ENCODE measurements around the gene CYP19A1. TPM values are rescaled to one million over a fixed set of nuclear protein-coding genes. Genes with fewer than 3 reads are reported as not detected.

CYP19A1 gene
- total and polyA plus RNA-seq, 2 donors (not counting 1 experiment from before 2014, with no cell fraction given) = not detected

DNA sequence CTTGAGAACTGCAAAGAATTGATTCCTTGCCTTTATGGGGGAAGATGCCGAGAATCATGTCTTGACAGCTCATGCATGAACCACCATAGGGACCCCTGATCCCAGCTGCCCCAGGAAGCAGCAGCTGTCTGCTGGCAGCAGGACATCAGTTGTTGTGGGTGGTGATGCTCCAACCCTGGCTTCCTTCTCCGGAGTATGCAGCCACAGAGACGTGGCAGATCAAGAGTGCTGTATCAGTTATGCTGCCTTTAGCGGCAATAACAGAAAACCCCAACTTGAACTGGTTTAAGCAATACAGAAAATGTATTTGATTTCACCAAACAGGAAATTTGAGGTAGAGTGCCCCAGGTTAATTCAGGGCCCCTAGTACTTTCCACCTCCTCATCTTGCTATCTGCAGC is 151.5 kb downstream of the CYP19A1 start:
- POLR2A ChIA-PET = no interaction called here
- H3K4me3 Mint-ChIP-seq = no peak overlapping the region

DNA sequence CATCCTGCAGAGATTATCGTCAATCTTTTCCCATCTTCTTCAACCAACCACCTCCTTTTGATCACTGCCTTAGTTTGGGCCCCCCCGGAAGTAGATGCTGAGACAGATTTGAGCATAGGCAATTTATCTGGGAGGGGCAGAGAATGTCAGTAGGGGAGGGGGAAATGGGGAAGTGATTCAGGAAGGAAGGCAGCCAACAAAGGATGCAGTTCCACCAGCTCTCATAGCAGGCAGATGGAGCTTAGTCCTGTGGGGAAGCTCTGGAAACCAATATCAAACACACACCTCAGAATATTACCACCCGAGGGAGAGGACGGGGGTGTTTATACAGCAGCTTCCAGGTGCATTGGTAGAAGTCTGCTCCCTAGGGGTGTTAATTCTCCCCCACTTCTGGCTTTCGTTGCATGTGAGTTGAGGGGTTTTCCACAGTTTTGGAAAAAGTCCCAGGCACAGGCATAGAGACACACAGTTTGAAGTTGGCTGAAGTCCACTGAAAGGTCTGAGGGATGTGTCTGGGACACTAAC is 152.2 kb downstream of the CYP19A1 start:
- no peak for DNase-seq
- Mint-ChIP-seq H3K27me3 (peaks cover 29% of the 10 kb centered on the region), H3K27ac (no peak overlapping the region), H3K9me3 (ENCODE audit: insufficient read depth) (no peaks in the 10 kb centered on the region), H3K4me3 (no peak overlapping the region), H3K4me1 (no peaks in the 10 kb centered on the region)
- intact Hi-C loops (cut with micrococcal nuclease) = no loop called here
- whole genome bisulfite sequencing (ENCODE audit: insufficient coverage) = 60% methylated on average over 1 of the region's 5 CpGs
- H3K4me2 ChIP-seq (replicated peaks; ENCODE audit: low read depth, low read length, poor library complexity, severe bottlenecking) = no peak overlapping the region
- POLR2A ChIA-PET = no interaction called here
- H3K4me3 ChIP-seq (ENCODE audit: control extremely low read depth in 1 of 5, extremely low read depth in 1 of 5, insufficient read depth in 1 of 5, low read depth in 2 of 5, low read length in 4 of 5) = no peak overlapping the region
- no peaks in the 10 kb centered on the region for H3K9me3 ChIP-seq (ENCODE audit: control extremely low read depth in 1 of 3, control insufficient read depth in 2 of 3, insufficient read depth in 1 of 3, low read length in 2 of 3)
- no peak overlapping the region for H3K27ac ChIP-seq (ENCODE audit: low read length in 2 of 2)
- TF ChIP-seq EZH2 (IDR thresholded peaks at IDR 0.05; ENCODE audit: borderline replicate concordance, insufficient read depth, low read depth, low read length, poor library complexity, severe bottlenecking) = no peak
- TF ChIP-seq, protein P1, sequence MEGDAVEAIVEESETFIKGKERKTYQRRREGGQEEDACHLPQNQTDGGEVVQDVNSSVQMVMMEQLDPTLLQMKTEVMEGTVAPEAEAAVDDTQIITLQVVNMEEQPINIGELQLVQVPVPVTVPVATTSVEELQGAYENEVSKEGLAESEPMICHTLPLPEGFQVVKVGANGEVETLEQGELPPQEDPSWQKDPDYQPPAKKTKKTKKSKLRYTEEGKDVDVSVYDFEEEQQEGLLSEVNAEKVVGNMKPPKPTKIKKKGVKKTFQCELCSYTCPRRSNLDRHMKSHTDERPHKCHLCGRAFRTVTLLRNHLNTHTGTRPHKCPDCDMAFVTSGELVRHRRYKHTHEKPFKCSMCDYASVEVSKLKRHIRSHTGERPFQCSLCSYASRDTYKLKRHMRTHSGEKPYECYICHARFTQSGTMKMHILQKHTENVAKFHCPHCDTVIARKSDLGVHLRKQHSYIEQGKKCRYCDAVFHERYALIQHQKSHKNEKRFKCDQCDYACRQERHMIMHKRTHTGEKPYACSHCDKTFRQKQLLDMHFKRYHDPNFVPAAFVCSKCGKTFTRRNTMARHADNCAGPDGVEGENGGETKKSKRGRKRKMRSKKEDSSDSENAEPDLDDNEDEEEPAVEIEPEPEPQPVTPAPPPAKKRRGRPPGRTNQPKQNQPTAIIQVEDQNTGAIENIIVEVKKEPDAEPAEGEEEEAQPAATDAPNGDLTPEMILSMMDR (IDR thresholded peaks at IDR 0.05) = no peak
- no peaks in the 10 kb centered on the region for H3K4me1 ChIP-seq (ENCODE audit: control insufficient read depth in 2 of 2, insufficient read depth in 2 of 2, low read length in 2 of 2)
- ATAC-seq (ENCODE audit: low read depth) = no peak
- no peaks in the 10 kb centered on the region for H3K79me2 ChIP-seq (ENCODE audit: control insufficient read depth, insufficient read depth, low read length)
- no peak overlapping the region for H3K9ac ChIP-seq (ENCODE audit: low read length)
- H4K20me1 ChIP-seq (ENCODE audit: control insufficient read depth, insufficient read depth, low read length, poor library complexity, severe bottlenecking) = no peaks in the 10 kb centered on the region
- no peaks in the 10 kb centered on the region for H3K36me3 ChIP-seq (replicated peaks in 1 of 2; ENCODE audit: control extremely low read depth in 1 of 2, control insufficient read depth in 1 of 2, extremely low read depth in 1 of 2, insufficient read depth in 2 of 2, low read length in 1 of 2)
- CTCF ChIA-PET = interaction anchor here (2.0 kb wide), 1 partner anchor 23 kb away, joined by 7 read pairs; no protein-coding TSS in a partner anchor
- H2AFZ ChIP-seq (ENCODE audit: insufficient read depth, low read depth, low read length, poor library complexity, severe bottlenecking) = no peak overlapping the region
- peaks cover 0 to 3% (median 0%) of the 10 kb centered on the region in 4 experiments for H3K27me3 ChIP-seq (replicated peaks in 1 of 4; ENCODE audit: control extremely low read depth in 1 of 4, control insufficient read depth in 3 of 4, insufficient read depth in 4 of 4, low read length in 3 of 4)

More for the DNA sequence above, 151.5 kb downstream of the CYP19A1 start:
- H3K9ac ChIP-seq (ENCODE audit: low read length) = no peak overlapping the region
- TF ChIP-seq, protein P1 (IDR thresholded peaks at IDR 0.05) = no peak
- no peak for TF ChIP-seq EZH2 (IDR thresholded peaks at IDR 0.05; ENCODE audit: borderline replicate concordance, insufficient read depth, low read depth, low read length, poor library complexity, severe bottlenecking)
- H3K4me2 ChIP-seq (replicated peaks; ENCODE audit: low read depth, low read length, poor library complexity, severe bottlenecking) = no peak overlapping the region
- intact Hi-C loops (cut with micrococcal nuclease) = no loop called here
- no peak for ATAC-seq (ENCODE audit: low read depth)
- Mint-ChIP-seq H3K4me1 (no peaks in the 10 kb centered on the region), H3K27ac (no peak overlapping the region), H3K9me3 (ENCODE audit: insufficient read depth) (no peaks in the 10 kb centered on the region), H3K27me3 (peaks cover 30% of the 10 kb centered on the region)
- no peaks in the 10 kb centered on the region for H3K4me1 ChIP-seq (ENCODE audit: control insufficient read depth in 2 of 2, insufficient read depth in 2 of 2, low read length in 2 of 2)
- no peak overlapping the region for H3K27ac ChIP-seq (ENCODE audit: low read length in 2 of 2)
- no peak overlapping the region for H2AFZ ChIP-seq (ENCODE audit: insufficient read depth, low read depth, low read length, poor library complexity, severe bottlenecking)
- CTCF ChIA-PET = interaction anchor here (2.0 kb wide), 1 partner anchor 24 kb away, joined by 7 read pairs; no protein-coding TSS in a partner anchor
- no peaks in the 10 kb centered on the region for H4K20me1 ChIP-seq (ENCODE audit: control insufficient read depth, insufficient read depth, low read length, poor library complexity, severe bottlenecking)
- no peak for DNase-seq
- no peaks in the 10 kb centered on the region for H3K79me2 ChIP-seq (ENCODE audit: control insufficient read depth, insufficient read depth, low read length)
- H3K9me3 ChIP-seq (ENCODE audit: control extremely low read depth in 1 of 3, control insufficient read depth in 2 of 3, insufficient read depth in 1 of 3, low read length in 2 of 3) = no peaks in the 10 kb centered on the region
- peaks cover 0 to 3% (median 0%) of the 10 kb centered on the region in 4 experiments for H3K27me3 ChIP-seq (replicated peaks in 1 of 4; ENCODE audit: control extremely low read depth in 1 of 4, control insufficient read depth in 3 of 4, insufficient read depth in 4 of 4, low read length in 3 of 4)
- WGBS (ENCODE audit: insufficient coverage) = 73% methylated on average over 3 of the region's 4 CpGs
- H3K36me3 ChIP-seq (replicated peaks in 1 of 2; ENCODE audit: control extremely low read depth in 1 of 2, control insufficient read depth in 1 of 2, extremely low read depth in 1 of 2, insufficient read depth in 2 of 2, low read length in 1 of 2) = no peaks in the 10 kb centered on the region
- no peak overlapping the region for H3K4me3 ChIP-seq (ENCODE audit: control extremely low read depth in 1 of 5, extremely low read depth in 1 of 5, insufficient read depth in 1 of 5, low read depth in 2 of 5, low read length in 4 of 5)
